Activated gamma-delta T cell treated with anti-CD3 and anti-CD28 coated beads, Interleukin-2, amount 50 U/mL, for 16 hours (primary cell): ENCODE measurements around the gene ACY1.

Source experiments
- DNase-seq: peaks from one replicate; pipeline ENCODE4 v3.0.0-alpha.2; 2020; ENCODE audit warnings: low read depth

The ACY1 gene

DNA sequence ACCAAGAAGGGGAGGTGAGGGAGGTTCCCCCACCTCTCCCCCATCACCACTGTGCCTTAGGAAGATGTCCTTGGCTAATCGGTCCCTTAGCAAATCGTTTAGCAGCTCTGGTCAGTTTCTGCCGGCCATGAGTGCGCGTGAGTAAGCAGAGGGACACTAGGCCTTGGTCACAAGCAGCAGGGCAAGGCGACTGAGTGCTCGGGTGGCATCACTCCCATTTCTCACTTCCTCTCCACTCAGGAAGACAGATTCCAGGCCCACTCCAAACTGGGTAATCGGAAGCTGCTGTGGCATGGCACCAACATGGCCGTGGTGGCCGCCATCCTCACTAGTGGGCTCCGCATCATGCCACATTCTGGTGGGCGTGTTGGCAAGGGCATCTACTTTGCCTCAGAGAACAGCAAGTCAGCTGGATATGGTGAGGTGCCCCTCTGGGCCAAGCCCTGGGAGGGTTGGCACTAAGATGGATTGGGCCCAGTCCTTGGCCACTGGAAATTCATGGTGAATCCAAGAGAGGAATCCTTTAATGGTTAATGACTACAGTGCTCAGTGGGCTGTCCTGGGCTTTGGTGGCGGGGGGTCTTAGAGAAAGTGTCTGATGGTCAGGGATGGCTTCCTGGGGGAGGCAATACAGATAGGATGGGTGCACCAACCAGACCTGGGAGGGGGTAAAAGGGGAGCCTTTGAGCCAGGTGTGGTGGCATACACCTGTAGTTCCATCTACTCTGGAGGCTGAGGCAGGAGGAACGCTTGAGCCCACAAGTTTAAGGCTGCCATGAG, 37.2 kb upstream of the ACY1 start:
- DNase-seq = no peak

- no peak for DNase-seq
Observed at GRCh38 chr3:51946796-51947195, 36.5 kb upstream of the ACY1 start.

DNA sequence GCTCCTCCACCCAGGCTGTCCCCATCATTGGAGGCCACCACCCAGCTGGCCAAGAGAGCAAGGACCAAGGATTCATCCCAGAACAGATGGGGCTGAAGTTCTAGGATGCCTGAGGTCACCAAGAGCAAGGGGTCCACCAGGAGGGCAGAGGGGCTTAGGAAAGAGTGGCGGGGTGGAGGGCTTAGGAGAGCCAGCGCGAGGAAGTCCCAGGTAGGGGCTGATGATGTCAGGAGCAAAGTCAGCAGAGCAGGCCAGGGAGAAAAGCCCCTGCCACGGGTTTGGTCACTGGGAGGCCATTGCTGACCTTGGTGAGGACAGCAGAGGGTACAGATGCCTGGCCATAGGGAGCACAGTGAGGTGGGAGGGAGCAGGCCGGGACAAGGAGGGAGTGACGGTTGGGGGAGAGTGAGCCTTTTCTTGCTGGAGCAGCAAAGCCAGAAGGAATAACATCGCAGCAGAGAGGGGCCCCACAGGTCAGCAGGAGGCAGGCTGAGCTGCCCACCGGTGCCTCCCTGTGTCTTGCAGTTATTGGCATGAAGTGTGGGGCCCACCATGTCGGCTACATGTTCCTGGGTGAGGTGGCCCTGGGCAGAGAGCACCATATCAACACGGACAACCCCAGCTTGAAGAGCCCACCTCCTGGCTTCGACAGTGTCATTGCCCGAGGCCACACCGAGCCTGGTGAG, 36.0 kb upstream of the ACY1 start:
- no peak for DNase-seq

- DNase-seq = no peak
Observed at GRCh38 chr3:51948016-51948580, 35.2 kb upstream of the ACY1 start.

DNA sequence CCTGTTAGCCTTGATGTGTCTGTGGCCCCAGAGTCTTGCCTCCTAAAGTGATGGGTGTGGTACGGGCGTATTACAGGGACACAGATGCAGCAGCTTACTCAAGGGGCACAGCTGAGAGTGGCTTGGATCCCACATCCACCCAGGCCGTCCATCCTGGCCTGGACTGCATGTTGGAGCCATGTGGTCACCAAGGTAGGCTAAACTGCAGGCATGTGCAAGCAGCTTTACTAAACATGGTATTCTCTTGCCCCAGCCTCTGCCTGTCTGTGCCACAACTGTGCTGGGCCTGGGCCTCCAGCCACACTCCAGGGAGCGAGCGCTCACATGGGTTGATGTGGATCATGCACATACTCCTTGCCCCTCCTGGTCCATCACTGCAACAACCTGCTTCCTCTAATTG, 34.2 kb upstream of the ACY1 start:
- DNase-seq = no peak

- DNase-seq = no peak
Observed at GRCh38 chr3:51950899-51951298, 32.4 kb upstream of the ACY1 start.

- DNase-seq = no peak
Observed at GRCh38 chr3:51953445-51953844, 29.9 kb upstream of the ACY1 start.

DNA sequence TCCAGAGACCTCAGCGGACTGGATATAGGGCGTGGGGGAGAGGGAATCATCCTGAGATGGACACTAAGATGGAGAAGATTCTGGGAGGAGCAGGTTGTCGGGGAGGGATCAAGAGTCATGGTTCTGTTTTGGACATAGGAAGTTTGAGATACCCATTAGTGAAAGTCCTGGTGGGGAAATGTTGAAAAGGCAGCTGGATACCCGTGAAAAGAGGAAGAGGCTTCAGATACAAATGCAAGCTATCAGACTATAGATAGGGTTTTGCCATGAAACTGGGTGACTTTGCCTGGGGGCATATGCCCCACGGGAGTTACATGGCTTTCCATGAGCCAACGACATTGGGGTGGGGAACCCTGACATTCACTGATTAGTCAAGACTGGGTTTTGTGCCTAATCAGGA, 29.2 kb upstream of the ACY1 start:
- DNase-seq = no peak

DNA sequence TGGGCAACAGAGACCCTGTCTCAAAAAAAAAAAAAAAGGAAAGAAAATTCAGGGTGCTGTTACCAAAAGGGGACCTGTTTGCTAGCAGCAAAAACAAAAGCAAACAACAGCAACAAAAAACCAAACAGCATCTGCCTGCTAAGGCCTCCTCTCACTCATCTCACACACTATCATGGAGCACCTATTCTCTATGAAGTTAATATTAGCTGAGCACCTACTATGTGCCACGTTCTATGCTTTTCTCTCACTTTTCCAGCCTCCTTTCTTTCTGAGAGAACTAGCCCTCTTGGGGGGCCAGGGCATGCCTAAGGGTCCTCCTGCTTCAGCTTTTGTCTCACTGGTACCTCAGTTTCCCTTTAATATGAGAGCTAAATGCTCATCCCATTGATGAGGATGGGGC, 28.6 kb upstream of the ACY1 start:
- DNase-seq = no peak

DNA sequence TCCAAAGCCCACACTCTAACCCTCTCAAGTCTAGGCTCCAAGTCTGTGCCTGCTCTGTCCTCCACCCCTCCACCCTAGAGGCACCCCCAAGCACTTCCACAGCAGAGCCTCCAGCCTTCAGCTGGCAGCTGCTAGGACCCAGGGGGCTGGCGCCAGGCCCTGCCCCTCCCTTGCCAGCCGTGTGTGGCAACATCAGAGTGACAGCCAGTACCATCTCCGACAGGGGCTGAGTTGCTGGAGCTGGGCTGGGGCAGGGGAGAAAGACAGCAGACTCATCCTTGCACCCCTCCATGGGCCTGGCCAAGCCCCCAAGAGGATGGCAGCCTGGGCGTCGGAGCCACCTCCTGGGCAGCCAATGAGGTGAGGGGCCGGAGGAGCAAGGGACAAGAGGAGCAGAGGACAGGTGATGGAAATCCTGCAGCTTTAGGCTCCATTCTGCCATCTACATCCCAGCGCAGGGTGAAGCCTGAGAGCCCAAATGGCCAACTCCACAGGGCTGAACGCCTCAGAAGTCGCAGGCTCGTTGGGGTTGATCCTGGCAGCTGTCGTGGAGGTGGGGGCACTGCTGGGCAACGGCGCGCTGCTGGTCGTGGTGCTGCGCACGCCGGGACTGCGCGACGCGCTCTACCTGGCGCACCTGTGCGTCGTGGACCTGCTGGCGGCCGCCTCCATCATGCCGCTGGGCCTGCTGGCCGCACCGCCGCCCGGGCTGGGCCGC, 28.0 kb upstream of the ACY1 start, which contains the start of gene GPR62:
TSS of gene GPR62 (plus strand) at position 207 of the 718 bp plus-strand sequence. CDS start at position 479, 272 bp downstream.
- DNase-seq = no peak

GRCh38 chr3:51955893-51956770, 27.2 kb upstream of the ACY1 start:
- DNase-seq = no peak

GRCh38 chr3:51957520-51958205, 25.7 kb upstream of the ACY1 start:
- DNase-seq = no peak

GRCh38 chr3:51958603-51959521, 24.5 kb upstream of the ACY1 start:
- no peak for DNase-seq

- DNase-seq = no peak
Observed at GRCh38 chr3:51959651-51960050, 23.7 kb upstream of the ACY1 start.

- no peak for DNase-seq
Observed at GRCh38 chr3:51960386-51960785, 22.9 kb upstream of the ACY1 start.

DNA sequence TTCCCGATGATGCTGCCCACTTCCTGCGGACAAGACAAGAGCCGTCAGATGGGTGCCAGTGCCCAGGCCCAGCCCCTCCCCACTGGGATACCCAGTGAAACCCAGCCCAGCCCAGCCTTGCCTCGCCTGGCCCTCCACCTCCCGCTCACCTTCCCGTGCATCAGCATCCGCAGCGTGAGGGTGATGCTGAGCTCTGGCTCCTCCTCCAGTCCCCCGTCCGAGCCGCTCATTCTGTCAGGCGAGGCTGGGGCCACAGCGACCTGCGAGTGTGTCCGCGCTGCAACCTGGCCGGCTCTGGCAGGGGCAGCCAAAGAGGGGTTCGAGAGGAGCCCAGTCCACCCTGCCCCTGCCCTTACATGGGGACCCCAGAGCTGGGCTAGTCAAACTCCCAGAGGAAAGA, 22.3 kb upstream of the ACY1 start:
- DNase-seq = no peak

- no peak for DNase-seq
Observed at GRCh38 chr3:51961602-51962569, 21.4 kb upstream of the ACY1 start.

DNA sequence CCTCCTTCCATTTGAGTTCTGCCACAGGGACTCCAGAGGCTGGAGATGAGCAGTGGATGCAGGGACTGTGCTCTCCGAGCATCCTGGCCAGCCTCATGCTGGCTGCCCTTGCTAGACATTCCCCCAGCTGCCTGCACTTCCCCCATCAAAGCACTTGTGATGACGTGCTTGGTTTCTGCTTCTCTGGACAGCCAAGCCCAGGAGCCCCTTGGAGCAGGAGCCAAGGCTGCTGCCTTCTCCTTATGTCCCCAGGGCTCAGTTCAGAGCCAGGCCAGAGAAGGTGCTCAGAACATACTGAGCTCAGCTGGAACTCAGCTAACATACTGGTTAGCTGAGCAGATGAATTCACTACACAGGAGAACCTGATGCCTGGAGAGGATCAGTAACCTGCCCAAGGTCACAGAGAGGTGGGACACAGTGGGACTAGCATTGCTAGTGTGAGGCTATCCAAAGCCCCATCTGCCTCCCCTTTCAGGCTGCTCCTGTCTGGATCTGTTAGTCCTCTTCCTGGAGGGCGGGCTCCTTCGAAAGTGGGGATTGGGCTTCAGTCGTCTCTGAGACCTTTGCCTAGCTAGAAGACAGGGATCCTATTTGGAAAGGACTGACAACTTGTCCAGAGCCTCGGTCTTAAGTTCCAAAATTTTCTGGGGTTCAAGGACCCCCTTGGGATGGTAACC, 20.3 kb upstream of the ACY1 start:
- no peak for DNase-seq
